Suppressor macrophage treated with lipopolysaccharide for 4 hours (primary cell): ENCODE results near the gene CRYL1.

ENCODE experiments used
- DNase-seq: peaks from one replicate; pipeline ENCODE4 v3.0.0-alpha.2; 2020

The CRYL1 gene

GRCh38 chr13:20525601-20526544 lies at the start of gene CRYL1:
CRYL1 (minus strand) TSS chr13:20525857; CDS start chr13:20525794, 63 bp downstream.
- peak; percentile 90 for DNase-seq

- no peak for DNase-seq
Measured at GRCh38 chr13:20573636-20574035, 48.0 kb upstream of the CRYL1 start.

GRCh38 chr13:20573186-20573585 lies 47.5 kb upstream of the CRYL1 start:
- DNase-seq = no peak

GRCh38 chr13:20571676-20572075 lies 46.0 kb upstream of the CRYL1 start:
- no peak for DNase-seq

- peak; percentile 32 for DNase-seq
Measured at GRCh38 chr13:20570517-20570916, 44.9 kb upstream of the CRYL1 start.

- DNase-seq = no peak
Measured at GRCh38 chr13:20567881-20568528, 42.3 kb upstream of the CRYL1 start.

GRCh38 chr13:20566898-20567874 lies 41.5 kb upstream of the CRYL1 start, which contains the start of gene IFT88:
IFT88 (plus strand) TSS chr13:20567157; CDS start chr13:20574386, 7,229 bp downstream.
- DNase-seq = peak; percentile 85

- DNase-seq = peak; percentile 49
Measured at GRCh38 chr13:20566468-20566897, 40.8 kb upstream of the CRYL1 start.

- DNase-seq = no peak
Measured at GRCh38 chr13:20565115-20565736, 39.6 kb upstream of the CRYL1 start.

- DNase-seq = no peak
Measured at GRCh38 chr13:20561741-20562140, 36.1 kb upstream of the CRYL1 start.

- no peak for DNase-seq
Measured at GRCh38 chr13:20559659-20560356, 34.2 kb upstream of the CRYL1 start.

GRCh38 chr13:20558982-20559381 lies 33.3 kb upstream of the CRYL1 start:
- DNase-seq = no peak

GRCh38 chr13:20553311-20553710 lies 27.7 kb upstream of the CRYL1 start:
- DNase-seq = no peak

- no peak for DNase-seq
Measured at GRCh38 chr13:20550799-20551198, 25.1 kb upstream of the CRYL1 start.

GRCh38 chr13:20547479-20547908 lies 21.8 kb upstream of the CRYL1 start:
- no peak for DNase-seq

GRCh38 chr13:20546556-20546955 lies 20.9 kb upstream of the CRYL1 start:
- peak; percentile 49 for DNase-seq

GRCh38 chr13:20544201-20544923 lies 18.7 kb upstream of the CRYL1 start:
- DNase-seq = peak; percentile 58

- DNase-seq = no peak
Measured at GRCh38 chr13:20536992-20537391, 11.3 kb upstream of the CRYL1 start.

GRCh38 chr13:20534038-20534608 lies 8.5 kb upstream of the CRYL1 start:
- no peak for DNase-seq

- peak; percentile 51 for DNase-seq
Measured at GRCh38 chr13:20528452-20528851, 2.8 kb upstream of the CRYL1 start.
